GM19324 (cell line): ENCODE measurements around the gene NECAB3.
A peak's percentile ranks its signal among the peaks of the same experiment; 100 is the strongest.
"Not testable (repeated sequence)": the region's sequence is repeated elsewhere in the genome, so short reads cannot be mapped to it uniquely, and the experiment has no call there.

Experiments
- ATAC-seq: cut with Tn5 transposase; IDR thresholded peaks from one replicate; pipeline ENCODE4 v1.9.1; 2021; ENCODE audit warnings: mild to moderate bottlenecking, moderate library complexity; ENCODE audit not compliant: unreplicated experiment, low FRiP score

Gene NECAB3

GRCh38 chr20:33698966-33699365 lies 24.7 kb upstream of the NECAB3 start:
- ATAC-seq, result not testable (repeated sequence)

- no peak for ATAC-seq
These were observed 22.9 kb upstream of the NECAB3 start for GRCh38 chr20:33697129-33697528.

GRCh38 chr20:33696448-33696847 lies 22.2 kb upstream of the NECAB3 start:
- no peak for ATAC-seq

GRCh38 chr20:33694639-33695012 lies 20.4 kb upstream of the NECAB3 start:
- ATAC-seq, result no peak

GRCh38 chr20:33693741-33694638 lies 19.8 kb upstream of the NECAB3 start:
- ATAC-seq, result no peak

GRCh38 chr20:33693289-33693688 lies 19.1 kb upstream of the NECAB3 start:
- ATAC-seq, result no peak

GRCh38 chr20:33689973-33690372 lies 15.7 kb upstream of the NECAB3 start:
- ATAC-seq, result no peak

- ATAC-seq, result no peak
These were observed 15.3 kb upstream of the NECAB3 start for GRCh38 chr20:33689493-33689892.

- ATAC-seq, result no peak
These were observed 14.8 kb upstream of the NECAB3 start for GRCh38 chr20:33688938-33689424.

- no peak for ATAC-seq
These were observed 14.0 kb upstream of the NECAB3 start for GRCh38 chr20:33687993-33688937.

- no peak for ATAC-seq
These were observed 13.2 kb upstream of the NECAB3 start for GRCh38 chr20:33687370-33687915.

- ATAC-seq, result no peak
These were observed 12.7 kb upstream of the NECAB3 start for GRCh38 chr20:33686984-33687366.

GRCh38 chr20:33686100-33686983 lies 12.1 kb upstream of the NECAB3 start, which contains the start of gene E2F1:
E2F1 (minus strand) TSS chr20:33686385; CDS start chr20:33686264, 121 bp downstream.
- peak; percentile 89 for ATAC-seq

GRCh38 chr20:33685328-33686099 lies 11.3 kb upstream of the NECAB3 start:
- ATAC-seq, result peak; percentile 23

- ATAC-seq, result no peak
These were observed 10.5 kb upstream of the NECAB3 start for GRCh38 chr20:33684533-33685327.

GRCh38 chr20:33681728-33682353 lies 7.6 kb upstream of the NECAB3 start:
- ATAC-seq, result no peak

GRCh38 chr20:33681288-33681687 lies 7.1 kb upstream of the NECAB3 start:
- ATAC-seq, result no peak

- no peak for ATAC-seq
These were observed 6.5 kb upstream of the NECAB3 start for GRCh38 chr20:33680686-33681085.
